H1 (cell line): ENCODE results near the gene GALNT1.

ENCODE experiments used
- CTCF ChIP-seq, 3 experiments: IDR thresholded peaks; 1 replicate in 2 of 3; 2 replicates in 1 of 3; pipeline versions ENCODE4 v1.5.1 to v1.6.1; 2011; ENCODE audit warnings: low read length in 3 of 3, mild to moderate bottlenecking in 3 of 3, inconsistent platforms in 2 of 3, low read depth in 1 of 3, moderate library complexity in 1 of 3; ENCODE audit not compliant: insufficient read depth in 1 of 3; ENCODE audit errors: control extremely low read depth in 1 of 3
- POLR2A ChIP-seq, 2 experiments: IDR thresholded peaks; 1 replicate in 1 of 2; 2 replicates in 1 of 2; pipeline ENCODE4 v1.6.1; 2011; ENCODE audit warnings: low read depth in 2 of 2, low read length in 2 of 2, mild to moderate bottlenecking in 2 of 2; ENCODE audit errors: control extremely low read depth in 1 of 2

GRCh38 chr18:35616074-35616473, 34.5 kb downstream of the GALNT1 start:
- TF ChIP-seq CTCF (IDR thresholded peaks at IDR 0.05; ENCODE audit: control extremely low read depth in 1 of 3, insufficient read depth in 1 of 3, low read depth in 1 of 3, low read length in 3 of 3) = no peak
- TF ChIP-seq POLR2A (IDR thresholded peaks at IDR 0.05; ENCODE audit: control extremely low read depth in 1 of 2, low read depth in 2 of 2, low read length in 2 of 2) = no peak
